ENCODE data around the gene PFAS. TPM values are rescaled to one million over a fixed set of nuclear protein-coding genes. Genes with fewer than 3 reads are reported as not detected.
"Not testable (repeated sequence)": the region's sequence is repeated elsewhere in the genome, so short reads cannot be mapped to it uniquely, and the experiment has no call there.

PFAS gene
- total and polyA plus RNA-seq, 8 donors = 4.6 to 68.7 (median 12.4) TPM

DNA sequence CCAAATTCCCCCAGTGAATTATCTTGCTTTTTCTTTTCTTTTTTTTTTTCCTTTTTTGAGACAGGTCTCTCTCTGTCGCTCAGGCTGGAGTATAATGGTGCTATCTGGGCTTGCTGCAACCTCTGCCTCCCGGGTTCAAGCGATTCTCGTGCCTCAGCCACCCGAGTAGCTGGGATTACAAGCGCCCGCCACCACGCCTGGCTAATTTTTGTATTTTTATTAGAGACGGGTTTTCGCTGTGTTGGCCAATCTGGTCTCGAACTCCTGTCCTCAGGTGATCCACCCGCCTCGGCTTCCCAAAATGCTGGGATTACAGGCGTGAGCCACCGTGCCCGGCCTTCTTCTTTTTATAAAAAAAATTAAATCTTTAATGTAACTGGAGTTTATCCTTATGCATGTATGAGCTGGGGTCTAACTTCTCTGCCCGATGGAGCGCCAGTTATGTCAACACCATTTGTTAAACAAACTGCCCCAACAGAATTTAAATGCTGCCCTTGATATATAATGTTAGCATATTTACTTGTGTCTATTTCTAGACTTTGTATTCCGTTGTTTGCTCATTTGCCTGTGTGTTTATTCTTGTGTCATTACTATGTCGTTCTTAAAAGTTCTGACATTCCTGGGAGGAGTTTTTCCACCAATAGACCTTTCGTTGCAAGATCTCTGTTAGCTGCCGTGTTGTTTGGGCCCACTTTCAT, 38.2 kb upstream of the PFAS start:
- H3K4me3 ChIP-seq = peak overlapping the region; percentile 49 to 71 (median 57)
- no peaks in the 10 kb centered on the region for H3K36me3 ChIP-seq
- H3K4me1 ChIP-seq = peaks cover 7 to 28% (median 14%) of the 10 kb centered on the region in 4 donors

DNA sequence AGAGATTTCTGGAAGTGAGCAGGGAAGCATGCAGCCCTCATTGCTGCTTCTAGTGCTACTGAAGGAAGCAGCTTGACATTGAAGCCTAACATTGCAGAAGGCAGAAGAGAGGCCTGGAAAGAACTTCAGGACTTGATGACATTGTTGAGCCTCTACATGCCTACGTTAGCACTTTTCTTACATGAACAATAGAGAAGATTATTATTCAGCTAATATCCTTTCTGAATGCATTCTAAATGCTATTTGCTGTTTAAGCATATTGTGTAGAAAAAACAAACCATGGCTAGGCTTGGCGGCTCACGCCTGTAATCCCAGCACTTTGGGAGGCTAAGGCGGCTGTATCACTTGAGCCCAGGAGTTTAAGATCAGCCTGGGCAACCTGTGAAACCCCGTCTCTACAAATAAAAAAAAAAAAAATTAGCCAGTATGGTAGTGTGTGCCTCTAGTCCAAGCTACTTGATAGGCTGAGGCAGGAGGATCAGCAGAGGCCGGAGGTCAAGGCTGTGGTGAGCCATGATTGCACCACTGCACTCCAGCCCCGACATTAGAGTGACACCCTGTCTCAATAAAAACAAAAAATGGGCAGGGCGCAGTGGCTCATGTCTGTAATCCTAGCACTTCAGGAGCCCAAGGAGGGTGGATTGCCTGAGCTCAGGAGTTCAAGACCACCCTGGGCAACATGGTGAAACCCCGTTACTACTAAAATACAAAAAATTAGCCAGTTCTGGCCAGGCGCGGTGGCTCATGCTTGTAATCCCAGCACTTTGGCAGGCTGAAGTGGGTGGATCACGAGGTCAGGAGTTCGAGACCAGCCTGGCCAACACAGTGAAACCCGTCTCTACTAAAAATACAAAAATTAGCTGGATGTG, 36.5 kb upstream of the PFAS start:
- DNase-seq = no peak
- Histone ChIP-seq H3K36me3 (no peaks in the 10 kb centered on the region), H3K27me3 (no peaks in the 10 kb centered on the region), H3K4me1 (peaks cover 7 to 28% (median 14%) of the 10 kb centered on the region in 4 donors), H3K4me3 (no peak overlapping the region), H3K27ac (no peak overlapping the region), H3K9me3 (no peaks in the 10 kb centered on the region)
- WGBS, 5 donors = 84 to 87% (median 87%) methylated on average over 14 of the region's 14 CpGs
- no peak for TF ChIP-seq POLR2AphosphoS5 (IDR thresholded peaks at IDR 0.05)
- no peak for TF ChIP-seq EP300 (IDR thresholded peaks at IDR 0.05)
- TF ChIP-seq CTCF (IDR thresholded peaks at IDR 0.05) = no peak
- no peak for TF ChIP-seq POLR2A (IDR thresholded peaks at IDR 0.05)
- intact Hi-C loops (cut with DNase I; ENCODE audit: low total_unique reads) = no loop called here

More for the DNA sequence above, 38.2 kb upstream of the PFAS start:
- H3K27me3 ChIP-seq = no peaks in the 10 kb centered on the region
- no peak for TF ChIP-seq EP300 (IDR thresholded peaks at IDR 0.05)
- TF ChIP-seq CTCF (IDR thresholded peaks at IDR 0.05) = no peak
- no peak for TF ChIP-seq POLR2A (IDR thresholded peaks at IDR 0.05)
- TF ChIP-seq POLR2AphosphoS5 (IDR thresholded peaks at IDR 0.05) = no peak
- H3K27ac ChIP-seq = peak overlapping the region; percentile 76 to 88 (median 86)
- H3K9me3 ChIP-seq = no peaks in the 10 kb centered on the region
- intact Hi-C loops (cut with DNase I; ENCODE audit: low total_unique reads) = no loop called here
- peak in 1 of 2 donors; percentile 48 for DNase-seq
- 6 to 13% (median 7%) methylated on average over 22 of the region's 22 CpGs for WGBS, 5 donors

GRCh38 chr17:8214000-8214399, 35.1 kb upstream of the PFAS start:
- H3K9me3 ChIP-seq; H3K27me3 ChIP-seq; H3K4me3 ChIP-seq; H3K36me3 ChIP-seq; intact Hi-C loops (cut with DNase I; ENCODE audit: low total_unique reads); DNase-seq; H3K27ac ChIP-seq: not testable (repeated sequence)
- 85 to 90% (median 88%) methylated on average over 15 of the region's 15 CpGs for WGBS, 5 donors
- H3K4me1 ChIP-seq = peaks cover 7 to 23% (median 14%) of the 10 kb centered on the region in 4 donors

- peak; percentile 90 to 97 for DNase-seq
- Histone ChIP-seq H3K9me3 (no peaks in the 10 kb centered on the region), H3K27me3 (no peaks in the 10 kb centered on the region), H3K36me3 (no peaks in the 10 kb centered on the region), H3K4me3 (peak overlapping the region; percentile 57 to 70 (median 65)), H3K4me1 (peaks cover 19 to 40% (median 29%) of the 10 kb centered on the region in 4 donors), H3K27ac (peak overlapping the region; percentile 88 to 99 (median 96))
- TF ChIP-seq POLR2AphosphoS5 (IDR thresholded peaks at IDR 0.05) = peak; percentile 19 to 69 (median 38)
- TF ChIP-seq EP300 (IDR thresholded peaks at IDR 0.05) = no peak
- peak in 1 of 4 donors; percentile 17 for TF ChIP-seq POLR2A (IDR thresholded peaks at IDR 0.05)
- TF ChIP-seq CTCF (IDR thresholded peaks at IDR 0.05) = peak in 1 of 7 experiments; percentile 10
- WGBS, 5 donors = 0 to 1% (median 1%) methylated on average over 43 to 45 of the region's 45 CpGs
- intact Hi-C loops (cut with DNase I; ENCODE audit: low total_unique reads) = no loop called here
Measured at GRCh38 chr17:8220783-8221662, 28.1 kb upstream of the PFAS start.
